GM23248 (cell line): Measurements from ENCODE around the gene DDR1.

Source experiments
- EZH2 ChIP-seq: fragments of 200-600 bp; sonication (generic); IDR thresholded peaks from 2 replicates; pipeline ENCODE4 v1.6.1; 2018; ENCODE audit warnings: antibody characterized with exemption, mild to moderate bottlenecking; ENCODE audit not compliant: insufficient read depth, poor library complexity, severe bottlenecking
- EZH2phosphoT487 ChIP-seq: fragments of 200-600 bp; sonication (generic); IDR thresholded peaks from 2 replicates; pipeline ENCODE4 v1.6.1; 2018; ENCODE audit warnings: antibody characterized with exemption, moderate library complexity, mild to moderate bottlenecking, low read depth; ENCODE audit not compliant: insufficient read depth

DNA sequence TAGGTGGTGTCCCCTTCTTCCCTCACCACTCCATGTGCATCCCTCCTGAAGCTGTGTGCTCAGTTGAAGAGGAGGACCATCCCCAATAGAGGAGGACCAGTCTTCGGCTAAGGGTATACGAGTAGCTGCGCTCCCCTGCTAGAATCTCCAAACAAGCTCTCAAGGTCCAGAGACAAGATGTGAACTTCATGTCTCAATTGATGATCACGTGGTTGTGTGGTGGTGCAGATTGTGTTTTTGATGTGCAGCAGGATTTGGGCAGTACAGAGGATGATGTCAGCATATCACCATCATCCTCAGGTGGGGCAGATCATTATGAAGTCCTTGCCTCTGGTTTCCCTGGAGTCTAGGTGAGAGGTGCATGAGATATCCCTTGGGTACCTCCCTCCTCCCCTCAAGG, 20.0 kb upstream of the DDR1 start:
- TF ChIP-seq EZH2 (no peak), EZH2phosphoT487 (no peak)
